ENCODE data around the gene RGPD4. TPM values are rescaled to one million over a fixed set of nuclear protein-coding genes. Genes with fewer than 3 reads are reported as not detected.
"Not testable (repeated sequence)": the region's sequence is repeated elsewhere in the genome, so short reads cannot be mapped to it uniquely, and the experiment has no call there.

Gene RGPD4
- not detected in 2 replicates for total RNA-seq
- total RNA-seq (2013), result not detected
- not detected in 2 replicates for polyA plus RNA-seq
- polyA minus RNA-seq, result not detected in 2 replicates

DNA sequence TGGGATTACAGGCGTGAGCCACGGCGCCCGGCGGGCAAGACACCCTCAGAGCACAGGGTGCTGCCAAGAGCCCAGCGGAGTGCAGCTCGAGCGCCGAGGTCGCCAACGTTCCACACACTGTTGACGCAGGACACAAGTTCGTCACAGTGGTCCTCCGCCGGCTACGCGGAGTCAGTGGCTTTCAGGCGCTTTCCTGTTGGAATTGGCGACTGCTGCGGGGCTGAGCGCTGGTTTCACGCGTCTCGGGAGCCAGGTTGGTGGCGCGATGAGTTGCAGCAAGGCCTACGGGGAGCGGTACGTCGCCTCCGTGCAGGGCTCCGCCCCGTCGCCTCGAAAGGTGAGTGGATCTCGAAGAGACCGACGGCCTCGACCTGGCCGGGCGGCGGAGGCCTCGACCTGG lies at the start of gene RGPD4:
Gene RGPD4 (plus strand): TSS at position 144 of the 400 bp plus-strand sequence. CDS start 122 bp downstream, at position 266.
- H3K27me3 ChIP-seq (replicated peaks in 1 of 4; ENCODE audit: control extremely low read depth in 1 of 4, control insufficient read depth in 3 of 4, insufficient read depth in 4 of 4, low read length in 3 of 4); POLR2A ChIA-PET; ATAC-seq (ENCODE audit: low read depth); H3K4me2 ChIP-seq (replicated peaks; ENCODE audit: low read depth, low read length, poor library complexity, severe bottlenecking); H3K9ac ChIP-seq (ENCODE audit: low read length); H4K20me1 ChIP-seq (ENCODE audit: control insufficient read depth, insufficient read depth, low read length, poor library complexity, severe bottlenecking); H3K9me3 ChIP-seq (ENCODE audit: control extremely low read depth in 1 of 3, control insufficient read depth in 2 of 3, insufficient read depth in 1 of 3, low read length in 2 of 3); H3K27ac Mint-ChIP-seq; H3K4me3 Mint-ChIP-seq; H3K9me3 Mint-ChIP-seq (ENCODE audit: insufficient read depth); H3K79me2 ChIP-seq (ENCODE audit: control insufficient read depth, insufficient read depth, low read length); H3K27ac ChIP-seq (ENCODE audit: low read length in 2 of 2); H3K4me1 ChIP-seq (ENCODE audit: control insufficient read depth in 2 of 2, insufficient read depth in 2 of 2, low read length in 2 of 2); H3K4me3 ChIP-seq (ENCODE audit: control extremely low read depth in 1 of 5, extremely low read depth in 1 of 5, insufficient read depth in 1 of 5, low read depth in 2 of 5, low read length in 4 of 5); intact Hi-C loops (cut with micrococcal nuclease); DNase-seq; H3K4me1 Mint-ChIP-seq; CTCF ChIA-PET; H3K36me3 ChIP-seq (replicated peaks in 1 of 2; ENCODE audit: control extremely low read depth in 1 of 2, control insufficient read depth in 1 of 2, extremely low read depth in 1 of 2, insufficient read depth in 2 of 2, low read length in 1 of 2); H3K27me3 Mint-ChIP-seq; H2AFZ ChIP-seq (ENCODE audit: insufficient read depth, low read depth, low read length, poor library complexity, severe bottlenecking): not testable (repeated sequence)
- 98% methylated on average over 34 of the region's 43 CpGs for WGBS (ENCODE audit: insufficient coverage)

DNA sequence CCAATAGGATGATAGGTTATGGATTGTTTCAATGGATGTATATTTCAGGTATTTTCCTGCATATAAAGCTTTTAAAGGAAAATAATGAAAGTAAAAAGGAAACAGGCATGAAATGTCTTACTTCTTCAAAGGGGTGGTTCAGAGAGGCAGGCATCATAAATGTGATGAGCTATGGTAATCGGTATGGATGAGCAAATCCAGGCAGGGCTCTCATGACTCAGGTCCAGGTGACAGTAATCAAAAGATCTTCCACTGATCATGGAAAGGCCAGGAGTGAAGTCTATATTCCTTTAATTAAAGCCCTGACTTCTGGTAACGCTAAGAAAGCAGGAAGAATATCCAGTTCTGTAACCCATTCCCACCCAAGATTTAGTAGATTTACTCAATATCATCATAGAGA lies 48.7 kb upstream of the RGPD4 start:
- ATAC-seq (ENCODE audit: low read depth), result no peak
- H3K79me2 ChIP-seq (ENCODE audit: control insufficient read depth, insufficient read depth, low read length), result no peaks in the 10 kb centered on the region
- H3K27me3 ChIP-seq (replicated peaks in 1 of 4; ENCODE audit: control extremely low read depth in 1 of 4, control insufficient read depth in 3 of 4, insufficient read depth in 4 of 4, low read length in 3 of 4), result no peaks in the 10 kb centered on the region
- no peaks in the 10 kb centered on the region for H3K9me3 ChIP-seq (ENCODE audit: control extremely low read depth in 1 of 3, control insufficient read depth in 2 of 3, insufficient read depth in 1 of 3, low read length in 2 of 3)
- no peak overlapping the region for H3K27ac ChIP-seq (ENCODE audit: low read length in 2 of 2)
- Mint-ChIP-seq H3K27ac (no peak overlapping the region), H3K27me3 (no peaks in the 10 kb centered on the region), H3K9me3 (ENCODE audit: insufficient read depth) (no peaks in the 10 kb centered on the region), H3K4me3 (no peak overlapping the region), H3K4me1 (no peaks in the 10 kb centered on the region)
- intact Hi-C loops (cut with micrococcal nuclease), result no loop called here
- DNase-seq, result no peak
- no peaks in the 10 kb centered on the region for H3K36me3 ChIP-seq (replicated peaks in 1 of 2; ENCODE audit: control extremely low read depth in 1 of 2, control insufficient read depth in 1 of 2, extremely low read depth in 1 of 2, insufficient read depth in 2 of 2, low read length in 1 of 2)
- H3K4me3 ChIP-seq (ENCODE audit: control extremely low read depth in 1 of 5, extremely low read depth in 1 of 5, insufficient read depth in 1 of 5, low read depth in 2 of 5, low read length in 4 of 5), result no peak overlapping the region
- ChIA-PET POLR2A (no interaction called here), CTCF (no interaction called here)
- TF ChIP-seq, protein P1, sequence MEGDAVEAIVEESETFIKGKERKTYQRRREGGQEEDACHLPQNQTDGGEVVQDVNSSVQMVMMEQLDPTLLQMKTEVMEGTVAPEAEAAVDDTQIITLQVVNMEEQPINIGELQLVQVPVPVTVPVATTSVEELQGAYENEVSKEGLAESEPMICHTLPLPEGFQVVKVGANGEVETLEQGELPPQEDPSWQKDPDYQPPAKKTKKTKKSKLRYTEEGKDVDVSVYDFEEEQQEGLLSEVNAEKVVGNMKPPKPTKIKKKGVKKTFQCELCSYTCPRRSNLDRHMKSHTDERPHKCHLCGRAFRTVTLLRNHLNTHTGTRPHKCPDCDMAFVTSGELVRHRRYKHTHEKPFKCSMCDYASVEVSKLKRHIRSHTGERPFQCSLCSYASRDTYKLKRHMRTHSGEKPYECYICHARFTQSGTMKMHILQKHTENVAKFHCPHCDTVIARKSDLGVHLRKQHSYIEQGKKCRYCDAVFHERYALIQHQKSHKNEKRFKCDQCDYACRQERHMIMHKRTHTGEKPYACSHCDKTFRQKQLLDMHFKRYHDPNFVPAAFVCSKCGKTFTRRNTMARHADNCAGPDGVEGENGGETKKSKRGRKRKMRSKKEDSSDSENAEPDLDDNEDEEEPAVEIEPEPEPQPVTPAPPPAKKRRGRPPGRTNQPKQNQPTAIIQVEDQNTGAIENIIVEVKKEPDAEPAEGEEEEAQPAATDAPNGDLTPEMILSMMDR (IDR thresholded peaks at IDR 0.05), result no peak
- TF ChIP-seq EZH2 (IDR thresholded peaks at IDR 0.05; ENCODE audit: borderline replicate concordance, insufficient read depth, low read depth, low read length, poor library complexity, severe bottlenecking), result no peak
- H4K20me1 ChIP-seq (ENCODE audit: control insufficient read depth, insufficient read depth, low read length, poor library complexity, severe bottlenecking), result no peaks in the 10 kb centered on the region
- no peak overlapping the region for H2AFZ ChIP-seq (ENCODE audit: insufficient read depth, low read depth, low read length, poor library complexity, severe bottlenecking)
- H3K4me1 ChIP-seq (ENCODE audit: control insufficient read depth in 2 of 2, insufficient read depth in 2 of 2, low read length in 2 of 2), result no peaks in the 10 kb centered on the region
- H3K4me2 ChIP-seq (replicated peaks; ENCODE audit: low read depth, low read length, poor library complexity, severe bottlenecking), result no peak overlapping the region
- no peak overlapping the region for H3K9ac ChIP-seq (ENCODE audit: low read length)
- WGBS (ENCODE audit: insufficient coverage), result 100% methylated on average over 1 of the region's 2 CpGs
